ENCODE measurements around the gene ITGB4. TPM values are rescaled to one million over a fixed set of nuclear protein-coding genes. Genes with fewer than 3 reads are reported as not detected.

Gene ITGB4
- total and polyA plus RNA-seq, 9 of the 15 experiments (the other 6 are each of a cell fraction or from before 2014, with no cell fraction given), result 0.05 to 2.8 (median 0.76) TPM; not detected in 3

DNA sequence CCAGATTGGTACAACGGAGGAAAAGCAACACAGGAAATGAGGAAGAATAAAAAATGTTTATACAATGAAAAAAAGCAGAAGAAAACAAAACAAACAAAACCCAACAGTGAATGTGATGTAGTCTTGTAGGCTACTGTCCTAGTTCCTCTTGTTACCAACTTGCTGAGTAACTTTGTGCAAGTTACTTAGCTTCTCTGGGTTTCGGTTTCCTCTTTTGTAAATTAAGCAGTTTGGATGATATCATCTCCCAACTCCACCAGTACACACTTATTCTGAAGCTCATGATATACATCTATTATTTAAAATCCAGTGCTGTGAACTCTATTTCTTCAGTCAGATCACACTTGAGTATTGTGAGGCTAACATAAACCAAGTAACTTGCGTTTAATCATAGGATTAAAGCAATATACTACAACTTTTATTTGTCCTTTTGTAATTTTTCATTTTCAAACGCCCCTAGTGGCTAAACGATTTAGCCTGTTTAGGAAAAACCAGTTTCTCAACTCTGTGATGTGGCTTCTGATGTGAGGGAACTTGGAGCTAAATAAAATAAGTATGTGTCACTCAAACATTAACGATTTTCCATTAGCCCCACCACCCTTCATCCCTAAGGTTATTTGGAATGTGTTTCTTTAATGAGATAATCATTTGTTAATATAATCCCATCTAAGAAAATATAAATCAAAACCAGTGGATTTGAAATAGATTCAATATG, 62.0 kb downstream of the ITGB4 start (continued):
- peak; percentile 40; the same call in 1 of the 2 replicates for TF ChIP-seq NFATC3 (IDR thresholded peaks at IDR 0.05)

DNA sequence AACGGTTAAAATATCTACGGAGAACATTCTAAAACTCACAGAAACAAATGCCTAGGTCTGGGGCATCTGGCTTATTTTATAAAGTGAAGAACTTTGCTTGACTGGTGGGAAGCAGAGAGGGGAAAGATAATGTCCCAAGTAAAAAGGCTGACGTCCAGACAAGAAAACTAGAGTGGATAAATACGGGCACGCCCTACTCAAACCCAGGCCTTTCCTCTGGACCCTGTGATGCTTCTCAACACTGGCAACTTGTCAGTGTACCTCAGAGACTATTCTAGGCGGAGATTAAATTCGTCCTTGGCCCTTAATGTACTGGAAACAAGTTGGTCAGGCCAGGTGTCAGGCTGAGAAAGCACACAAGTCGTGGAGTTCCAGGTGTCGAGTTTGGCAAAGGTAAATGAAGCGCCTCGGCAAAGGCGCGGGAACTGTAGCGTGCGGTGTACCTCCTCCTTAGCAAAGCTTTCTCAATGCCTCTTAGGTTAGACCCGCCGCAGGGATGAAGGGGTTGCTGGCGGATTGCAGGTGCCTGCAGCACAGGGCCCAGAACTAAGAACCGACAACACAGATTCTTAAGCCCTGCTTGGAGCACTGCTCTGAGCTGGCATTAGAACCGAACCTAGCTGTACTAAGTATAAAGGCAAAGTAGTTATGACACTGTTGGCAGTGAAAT, 62.7 kb downstream of the ITGB4 start:
- H4K20me1 ChIP-seq (replicated peaks; ENCODE audit: control insufficient read depth, insufficient read depth, low read length), result peaks cover 6% of the 10 kb centered on the region; the same call in 1 of the 2 replicates
- H3K4me3 ChIP-seq, result peak overlapping the region; percentile 69
- ChIA-PET CTCF (ENCODE audit: low intra/inter-chr PET ratio) (no interaction called here), POLR2A (interaction anchor here (0.6 to 7.1 kb wide), 19 partner anchors 8 to 346 kb away, joined by 3 to 132 read pairs (median 4); partner anchors contain the start of gene WBP2)
- H3K27ac ChIP-seq (ENCODE audit: extremely low read depth, low read depth, low read length), result peak overlapping the region; percentile 100
- BruUV-seq (replicated peaks), result no TSS peak
- peaks cover 20 to 39% of the 10 kb centered on the region in 2 experiments for H3K4me1 ChIP-seq (replicated peaks in 1 of 2; ENCODE audit: control insufficient read depth in 2 of 2, insufficient read depth in 2 of 2, low read length in 2 of 2)
- intact Hi-C loops (cut with micrococcal nuclease) (loop anchor here (5.0 to 10.0 kb wide), 2 partner anchors 73 to 191 kb away; partner anchors contain the start of genes ACOX1, TEN1 and WBP2), in situ Hi-C loops (cut with MboI) (no loop called here)
- peak overlapping the region; percentile 91 for H2AFZ ChIP-seq (ENCODE audit: low read depth, low read length)
- no peaks in the 10 kb centered on the region for H3K9me1 ChIP-seq (ENCODE audit: control insufficient read depth, insufficient read depth, low read length)
- H3K27me3 ChIP-seq (ENCODE audit: control insufficient read depth in 2 of 2, insufficient read depth in 2 of 2, low read length in 2 of 2), result no peaks in the 10 kb centered on the region
- FAIRE-seq (peak; percentile 65), ATAC-seq (peak; percentile 7), DNase-seq (ENCODE audit: extremely low read depth in 1 of 4, low spot score in 3 of 4) (peak in 1 of 4 experiments; percentile 61)
- peaks cover 1% of the 10 kb centered on the region; the same call in 2 of the 3 replicates for H3K36me3 ChIP-seq (ENCODE audit: control insufficient read depth, insufficient read depth, low read length)
- H3K9ac ChIP-seq (ENCODE audit: insufficient read depth in 1 of 2, low read depth in 2 of 2, low read length in 2 of 2), result peak overlapping the region; percentile 93 to 100
- no peaks in the 10 kb centered on the region for H3K9me3 ChIP-seq (replicated peaks; ENCODE audit: control insufficient read depth, insufficient read depth, low read depth, low read length)
- peak overlapping the region; percentile 88 for H3K4me2 ChIP-seq (ENCODE audit: insufficient read depth, low read length)
- 20% methylated on average over 20 of the region's 20 CpGs for WGBS (ENCODE audit: insufficient coverage, low coverage, missing lambda C conversion rate)
- peaks cover 46% of the 10 kb centered on the region for H3K79me2 ChIP-seq (ENCODE audit: control insufficient read depth, insufficient read depth, low read length)
- TF ChIP-seq NFRKB (IDR thresholded peaks at IDR 0.05; ENCODE audit: low read depth) (peak; percentile 84), SRSF3 (IDR thresholded peaks at IDR 0.05; ENCODE audit: insufficient read depth, low read length) (no peak), PHB (CRISPR knock-in tag; IDR thresholded peaks at IDR 0.05) (0 out of 2 replicates have a peak, but pooled peaks have one; percentile 15), AFF1 (IDR thresholded peaks at IDR 0.05; ENCODE audit: low read depth in 1 of 2, partially characterized antibody in 2 of 2) (no peak), RHOXF2B (CRISPR knock-in tag; conservative IDR thresholded peaks at IDR 0.05) (peak; percentile 53; the same call in 1 of the 2 replicates), NR4A1 (CRISPR knock-in tag; IDR thresholded peaks at IDR 0.05) (peak; percentile 85), NR4A1 (tag; IDR thresholded peaks at IDR 0.05) (0 out of 2 replicates have a peak, but pooled peaks have one; percentile 17), DMBX1 (CRISPR knock-in tag; IDR thresholded peaks at IDR 0.05; ENCODE audit: borderline replicate concordance) (peak; percentile 32; the same call in 1 of the 2 replicates), ZNF551 (CRISPR knock-in tag; IDR thresholded peaks at IDR 0.05) (no peak)
- TF ChIP-seq, protein P1, sequence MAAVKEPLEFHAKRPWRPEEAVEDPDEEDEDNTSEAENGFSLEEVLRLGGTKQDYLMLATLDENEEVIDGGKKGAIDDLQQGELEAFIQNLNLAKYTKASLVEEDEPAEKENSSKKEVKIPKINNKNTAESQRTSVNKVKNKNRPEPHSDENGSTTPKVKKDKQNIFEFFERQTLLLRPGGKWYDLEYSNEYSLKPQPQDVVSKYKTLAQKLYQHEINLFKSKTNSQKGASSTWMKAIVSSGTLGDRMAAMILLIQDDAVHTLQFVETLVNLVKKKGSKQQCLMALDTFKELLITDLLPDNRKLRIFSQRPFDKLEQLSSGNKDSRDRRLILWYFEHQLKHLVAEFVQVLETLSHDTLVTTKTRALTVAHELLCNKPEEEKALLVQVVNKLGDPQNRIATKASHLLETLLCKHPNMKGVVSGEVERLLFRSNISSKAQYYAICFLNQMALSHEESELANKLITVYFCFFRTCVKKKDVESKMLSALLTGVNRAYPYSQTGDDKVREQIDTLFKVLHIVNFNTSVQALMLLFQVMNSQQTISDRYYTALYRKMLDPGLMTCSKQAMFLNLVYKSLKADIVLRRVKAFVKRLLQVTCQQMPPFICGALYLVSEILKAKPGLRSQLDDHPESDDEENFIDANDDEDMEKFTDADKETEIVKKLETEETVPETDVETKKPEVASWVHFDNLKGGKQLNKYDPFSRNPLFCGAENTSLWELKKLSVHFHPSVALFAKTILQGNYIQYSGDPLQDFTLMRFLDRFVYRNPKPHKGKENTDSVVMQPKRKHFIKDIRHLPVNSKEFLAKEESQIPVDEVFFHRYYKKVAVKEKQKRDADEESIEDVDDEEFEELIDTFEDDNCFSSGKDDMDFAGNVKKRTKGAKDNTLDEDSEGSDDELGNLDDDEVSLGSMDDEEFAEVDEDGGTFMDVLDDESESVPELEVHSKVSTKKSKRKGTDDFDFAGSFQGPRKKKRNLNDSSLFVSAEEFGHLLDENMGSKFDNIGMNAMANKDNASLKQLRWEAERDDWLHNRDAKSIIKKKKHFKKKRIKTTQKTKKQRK (IDR thresholded peaks at IDR 0.05; ENCODE audit: borderline replicate concordance, low read depth, low read length), result no peak

Data from K562 (cell line).